DND-41 (cell line): ENCODE measurements around the gene FAM222B.

Experiments used
- ATAC-seq: fragments of 200-7000 bp; cut with Tn5 transposase; 3 replicates; pipeline ENCODE4 v1.9.1; 2021; ENCODE audit warnings: low read depth; ENCODE audit not compliant: insufficient read depth
- DNase-seq: peaks from one replicate; pipeline ENCODE4 v3.0.0-alpha.2; 2020
- H2AFZ ChIP-seq: 2 replicates; pipeline ENCODE4 v1.6.0; 2012; ENCODE audit warnings: low read depth, low read length
- H3K27ac ChIP-seq: 2 replicates; pipeline ENCODE4 v1.5.1; 2012; ENCODE audit warnings: low read length, inconsistent platforms
- H3K27me3 ChIP-seq: fragments of 200-600 bp; sonication (generic); 2 replicates; pipeline ENCODE4 v1.6.0; 2012; ENCODE audit warnings: low read length, mild to moderate bottlenecking, inconsistent platforms; ENCODE audit not compliant: insufficient read depth, poor library complexity
- H3K36me3 ChIP-seq: 2 replicates; pipeline ENCODE4 v1.5.1; 2012; ENCODE audit warnings: low read length, inconsistent platforms; ENCODE audit not compliant: insufficient read depth
- H3K4me1 ChIP-seq: 2 replicates; pipeline ENCODE4 v1.5.1; 2012; ENCODE audit warnings: mild to moderate bottlenecking, low read length; ENCODE audit not compliant: insufficient read depth
- H3K4me2 ChIP-seq: 2 replicates; pipeline ENCODE4 v1.6.0; 2012; ENCODE audit warnings: mild to moderate bottlenecking, moderate library complexity, low read length, inconsistent platforms; ENCODE audit not compliant: insufficient read depth
- H3K4me3 ChIP-seq, 2 experiments: fragments of 200-600 bp in 1 of 2; shearing (Covaris generic) in 1 of 2; 2 replicates each; pipeline ENCODE4 v1.5.1; 2012 to 2016; ENCODE audit warnings: inconsistent platforms in 2 of 2, low read length in 2 of 2, mild to moderate bottlenecking in 2 of 2, low read depth in 1 of 2, moderate library complexity in 1 of 2
- H3K79me2 ChIP-seq: 2 replicates; pipeline ENCODE4 v1.6.0; 2012; ENCODE audit warnings: low read length, inconsistent platforms; ENCODE audit not compliant: insufficient read depth
- H3K9ac ChIP-seq: 2 replicates; pipeline ENCODE4 v1.6.0; 2012; ENCODE audit warnings: low read depth, mild to moderate bottlenecking, inconsistent platforms, low read length, moderate library complexity
- H3K9me3 ChIP-seq: 2 replicates; pipeline ENCODE4 v1.5.1; 2012; ENCODE audit warnings: low read length, moderate library complexity, mild to moderate bottlenecking, inconsistent platforms; ENCODE audit not compliant: insufficient read depth, severe bottlenecking
- H4K20me1 ChIP-seq: 2 replicates; pipeline ENCODE4 v1.6.0; 2012; ENCODE audit warnings: low read length; ENCODE audit not compliant: insufficient read depth
- CTCF ChIP-seq: IDR thresholded peaks from 2 replicates; pipeline ENCODE4 v1.5.1; 2012; ENCODE audit warnings: borderline replicate concordance, low read length, moderate library complexity, mild to moderate bottlenecking; ENCODE audit not compliant: poor library complexity, severe bottlenecking; ENCODE audit errors: extremely low read depth
- EZH2 ChIP-seq: IDR thresholded peaks from 3 replicates; pipeline ENCODE4 v1.6.1; 2012; ENCODE audit warnings: borderline replicate concordance, low read depth, mild to moderate bottlenecking, moderate library complexity, low read length, inconsistent platforms; ENCODE audit not compliant: severe bottlenecking

Gene FAM222B

GRCh38 chr17:28864991-28865849, 22.6 kb upstream of the FAM222B start:
- H3K27ac ChIP-seq: no peak overlapping the region
- H3K9ac ChIP-seq: no peak overlapping the region
- DNase-seq (no peak), ATAC-seq (no peak)
- H4K20me1 ChIP-seq: no peaks in the 10 kb centered on the region
- H3K79me2 ChIP-seq: no peaks in the 10 kb centered on the region
- no peak overlapping the region for H3K4me2 ChIP-seq
- H3K4me3 ChIP-seq: no peak overlapping the region
- H2AFZ ChIP-seq: no peak overlapping the region
- H3K9me3 ChIP-seq: no peaks in the 10 kb centered on the region
- no peaks in the 10 kb centered on the region for H3K4me1 ChIP-seq
- H3K36me3 ChIP-seq: peaks cover 10% of the 10 kb centered on the region
- H3K27me3 ChIP-seq: no peaks in the 10 kb centered on the region
- TF ChIP-seq CTCF (no peak), EZH2 (no peak)

GRCh38 chr17:28863953-28864352, 21.4 kb upstream of the FAM222B start:
- TF ChIP-seq CTCF (no peak), EZH2 (no peak)
- Histone ChIP-seq H2AFZ (no peak overlapping the region), H3K4me3 (no peak overlapping the region), H4K20me1 (no peaks in the 10 kb centered on the region), H3K4me1 (no peaks in the 10 kb centered on the region), H3K27me3 (no peaks in the 10 kb centered on the region), H3K9me3 (no peaks in the 10 kb centered on the region), H3K27ac (no peak overlapping the region), H3K79me2 (no peaks in the 10 kb centered on the region), H3K4me2 (no peak overlapping the region), H3K9ac (no peak overlapping the region), H3K36me3 (peaks cover 15% of the 10 kb centered on the region)
- DNase-seq: no peak
- no peak for ATAC-seq

GRCh38 chr17:28862561-28862960, 20.0 kb upstream of the FAM222B start:
- TF ChIP-seq EZH2 (no peak), CTCF (no peak)

More at GRCh38 chr17:28862561-28862960, 20.0 kb upstream of the FAM222B start:
- Histone ChIP-seq H3K4me2 (no peak overlapping the region), H3K4me1 (no peaks in the 10 kb centered on the region), H3K36me3 (peaks cover 29% of the 10 kb centered on the region), H4K20me1 (no peaks in the 10 kb centered on the region), H2AFZ (no peak overlapping the region), H3K27me3 (no peaks in the 10 kb centered on the region), H3K9me3 (no peaks in the 10 kb centered on the region), H3K4me3 (no peak overlapping the region), H3K9ac (no peak overlapping the region), H3K27ac (no peak overlapping the region), H3K79me2 (no peaks in the 10 kb centered on the region)
- DNase-seq (no peak), ATAC-seq (0 out of 3 replicates have a peak, but pooled peaks have one; percentile 14)
